Measurements from ENCODE around the gene OR52E1.

DNA sequence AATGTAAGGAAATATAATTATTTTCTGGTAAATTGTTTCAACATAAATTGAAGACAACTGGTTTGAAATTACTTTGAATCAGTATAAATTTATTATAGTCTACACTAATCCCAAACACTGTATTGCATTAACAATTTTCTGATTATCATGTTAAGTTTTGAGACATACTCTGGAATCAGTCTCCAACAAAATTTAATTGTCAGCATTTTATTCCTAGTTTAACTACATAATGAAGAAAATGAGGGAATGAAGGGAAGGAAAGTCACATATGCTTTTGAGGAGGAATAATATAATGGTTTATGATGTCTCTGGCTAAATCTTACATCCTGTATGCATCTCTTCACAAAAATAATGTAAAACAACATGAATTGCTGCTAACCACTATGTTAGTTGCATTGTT, 14.2 kb downstream of the OR52E1 start:
- TF ChIP-seq, protein P1, sequence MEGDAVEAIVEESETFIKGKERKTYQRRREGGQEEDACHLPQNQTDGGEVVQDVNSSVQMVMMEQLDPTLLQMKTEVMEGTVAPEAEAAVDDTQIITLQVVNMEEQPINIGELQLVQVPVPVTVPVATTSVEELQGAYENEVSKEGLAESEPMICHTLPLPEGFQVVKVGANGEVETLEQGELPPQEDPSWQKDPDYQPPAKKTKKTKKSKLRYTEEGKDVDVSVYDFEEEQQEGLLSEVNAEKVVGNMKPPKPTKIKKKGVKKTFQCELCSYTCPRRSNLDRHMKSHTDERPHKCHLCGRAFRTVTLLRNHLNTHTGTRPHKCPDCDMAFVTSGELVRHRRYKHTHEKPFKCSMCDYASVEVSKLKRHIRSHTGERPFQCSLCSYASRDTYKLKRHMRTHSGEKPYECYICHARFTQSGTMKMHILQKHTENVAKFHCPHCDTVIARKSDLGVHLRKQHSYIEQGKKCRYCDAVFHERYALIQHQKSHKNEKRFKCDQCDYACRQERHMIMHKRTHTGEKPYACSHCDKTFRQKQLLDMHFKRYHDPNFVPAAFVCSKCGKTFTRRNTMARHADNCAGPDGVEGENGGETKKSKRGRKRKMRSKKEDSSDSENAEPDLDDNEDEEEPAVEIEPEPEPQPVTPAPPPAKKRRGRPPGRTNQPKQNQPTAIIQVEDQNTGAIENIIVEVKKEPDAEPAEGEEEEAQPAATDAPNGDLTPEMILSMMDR (IDR thresholded peaks at IDR 0.05; ENCODE audit: low read depth, low read length, poor library complexity, severe bottlenecking): no peak
- no peak for TF ChIP-seq EZH2phosphoT487 (IDR thresholded peaks at IDR 0.05; ENCODE audit: borderline replicate concordance, low read length)

Data from DOHH2 (cell line).